Neural crest cell (in vitro differentiated cells): Measurements from ENCODE around the gene IQCK. TPM values are rescaled to one million over a fixed set of nuclear protein-coding genes. Genes with fewer than 3 reads are reported as not detected.

ENCODE experiments used
- DNase-seq: peaks from one replicate; pipeline ENCODE4 v3.0.0; 2021; ENCODE audit warnings: low read depth, mixed read lengths, low spot score
- H3K27ac Mint-ChIP-seq: one replicate; pipeline ENCODE4 v1.8.0; 2021; ENCODE audit warnings: mild to moderate bottlenecking, mixed read lengths; ENCODE audit not compliant: unreplicated experiment
- H3K27me3 Mint-ChIP-seq: 2 replicates; pipeline ENCODE4 v1.8.0; 2021; ENCODE audit warnings: low read depth, mild to moderate bottlenecking, mixed read lengths
- H3K36me3 Mint-ChIP-seq: 2 replicates; pipeline ENCODE4 v1.8.0; 2021; ENCODE audit warnings: low read depth, mild to moderate bottlenecking, mixed read lengths
- H3K4me1 Mint-ChIP-seq: 2 replicates; pipeline ENCODE4 v1.8.0; 2021; ENCODE audit warnings: mixed read lengths
- H3K4me3 Mint-ChIP-seq: one replicate; pipeline ENCODE4 v1.8.0; 2021; ENCODE audit warnings: mild to moderate bottlenecking, mixed read lengths
- H3K9me3 Mint-ChIP-seq: 2 replicates; pipeline ENCODE4 v1.8.0; 2021; ENCODE audit warnings: mixed read lengths
- total RNA-seq: library from RNA; stranded (reverse); gene quantifications from 2 replicates; pipeline ENCODE4 v1.2.1, GENCODE V29; 2021
- TF ChIP-seq, protein P1 (sequence below): fragments of 200-600 bp; sonication (generic); conservative IDR thresholded peaks from 2 replicates; pipeline ENCODE4 v1.5.0; 2021; ENCODE audit warnings: antibody characterized with exemption, mild to moderate bottlenecking

IQCK gene
- total RNA-seq, 1 donor from 2014 or later: 23.7 TPM

DNA sequence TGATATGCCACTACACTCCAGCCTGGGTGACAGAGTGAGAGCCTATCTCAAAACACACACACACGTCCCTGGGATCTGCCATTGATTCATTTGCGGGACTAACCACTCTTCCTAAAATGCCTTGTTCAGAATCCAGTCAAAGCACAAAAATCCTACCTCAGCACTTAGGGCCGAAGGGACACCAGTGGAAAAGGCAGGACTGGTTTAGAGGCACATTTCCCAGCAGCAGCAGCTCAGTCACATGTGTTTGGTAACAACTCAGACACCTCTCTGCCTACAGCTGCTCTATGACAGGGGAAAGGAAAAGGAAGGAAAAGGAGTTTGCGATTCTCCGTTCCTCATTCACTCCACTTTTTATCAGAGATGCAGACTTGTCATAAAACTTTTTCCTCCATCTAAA is 12.2 kb upstream of the IQCK start:
- H3K4me3 Mint-ChIP-seq: no peak overlapping the region
- TF ChIP-seq, protein P1, sequence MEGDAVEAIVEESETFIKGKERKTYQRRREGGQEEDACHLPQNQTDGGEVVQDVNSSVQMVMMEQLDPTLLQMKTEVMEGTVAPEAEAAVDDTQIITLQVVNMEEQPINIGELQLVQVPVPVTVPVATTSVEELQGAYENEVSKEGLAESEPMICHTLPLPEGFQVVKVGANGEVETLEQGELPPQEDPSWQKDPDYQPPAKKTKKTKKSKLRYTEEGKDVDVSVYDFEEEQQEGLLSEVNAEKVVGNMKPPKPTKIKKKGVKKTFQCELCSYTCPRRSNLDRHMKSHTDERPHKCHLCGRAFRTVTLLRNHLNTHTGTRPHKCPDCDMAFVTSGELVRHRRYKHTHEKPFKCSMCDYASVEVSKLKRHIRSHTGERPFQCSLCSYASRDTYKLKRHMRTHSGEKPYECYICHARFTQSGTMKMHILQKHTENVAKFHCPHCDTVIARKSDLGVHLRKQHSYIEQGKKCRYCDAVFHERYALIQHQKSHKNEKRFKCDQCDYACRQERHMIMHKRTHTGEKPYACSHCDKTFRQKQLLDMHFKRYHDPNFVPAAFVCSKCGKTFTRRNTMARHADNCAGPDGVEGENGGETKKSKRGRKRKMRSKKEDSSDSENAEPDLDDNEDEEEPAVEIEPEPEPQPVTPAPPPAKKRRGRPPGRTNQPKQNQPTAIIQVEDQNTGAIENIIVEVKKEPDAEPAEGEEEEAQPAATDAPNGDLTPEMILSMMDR: no peak
- DNase-seq: no peak
- peaks cover 7% of the 10 kb centered on the region for H3K4me1 Mint-ChIP-seq
- H3K9me3 Mint-ChIP-seq: no peaks in the 10 kb centered on the region
- H3K36me3 Mint-ChIP-seq: peaks cover 34% of the 10 kb centered on the region
- H3K27me3 Mint-ChIP-seq: no peaks in the 10 kb centered on the region
- H3K27ac Mint-ChIP-seq: no peak overlapping the region

DNA sequence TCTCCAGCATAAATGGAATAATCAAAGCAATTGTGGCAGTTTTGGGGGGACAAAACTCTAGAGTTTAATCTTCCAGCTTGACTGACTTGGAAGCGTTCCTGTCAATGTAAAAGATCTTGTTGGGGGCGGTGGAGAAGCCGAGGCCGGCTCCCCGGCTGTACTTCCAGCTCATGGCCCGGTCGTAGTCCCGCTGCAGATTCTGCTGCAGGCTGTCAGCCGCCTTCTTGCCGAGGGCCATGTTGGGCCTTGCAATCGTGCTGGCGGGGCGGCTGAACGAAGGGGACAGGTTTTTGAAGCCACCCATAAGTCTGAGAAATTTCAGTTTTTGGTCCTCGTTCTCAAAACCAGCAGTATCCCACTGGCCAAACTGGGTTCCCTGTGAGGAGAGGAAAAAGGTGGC is 11.2 kb upstream of the IQCK start:
- no peaks in the 10 kb centered on the region for H3K27me3 Mint-ChIP-seq

DNA sequence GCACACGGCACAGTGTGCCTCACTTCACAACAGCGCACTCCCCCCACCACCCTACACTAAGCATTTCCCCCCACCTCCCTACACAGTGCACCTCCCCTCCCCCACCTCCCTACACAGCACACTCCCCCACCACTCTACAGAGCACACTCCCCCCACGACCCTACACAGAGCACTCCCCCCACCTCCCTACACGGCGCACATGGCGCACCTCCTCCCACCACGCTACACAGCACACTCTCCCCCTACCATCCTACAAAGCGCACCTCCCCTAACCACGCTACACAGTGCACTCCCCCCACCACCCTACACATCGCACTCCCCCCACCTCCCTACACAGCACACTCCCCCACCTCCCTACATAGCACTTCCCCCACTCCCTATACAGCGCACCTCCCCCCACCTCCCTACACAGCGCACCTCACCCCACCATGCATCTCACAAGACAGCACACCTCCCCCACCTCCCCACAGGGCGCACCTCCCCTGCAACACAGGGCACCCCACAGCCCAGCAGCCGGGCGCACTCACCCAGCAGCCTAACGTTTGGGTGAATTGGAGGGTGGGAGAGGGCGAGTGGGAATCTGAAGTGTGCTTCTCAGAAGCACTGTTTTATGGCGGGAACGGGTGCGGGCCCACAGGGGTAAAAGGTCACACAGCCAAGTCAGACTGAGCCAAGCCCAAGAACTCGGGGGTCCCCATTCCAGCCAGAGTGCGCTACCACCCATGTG is 10.3 kb upstream of the IQCK start:
- DNase-seq: no peak
- H3K4me3 Mint-ChIP-seq: no peak overlapping the region
- peaks cover 13% of the 10 kb centered on the region for H3K4me1 Mint-ChIP-seq
- TF ChIP-seq, protein P1: no peak
- no peaks in the 10 kb centered on the region for H3K27me3 Mint-ChIP-seq
- H3K9me3 Mint-ChIP-seq: no peaks in the 10 kb centered on the region
- no peak overlapping the region for H3K27ac Mint-ChIP-seq
- peaks cover 34% of the 10 kb centered on the region for H3K36me3 Mint-ChIP-seq

More for the DNA sequence above, 11.2 kb upstream of the IQCK start:
- Mint-ChIP-seq H3K36me3 (peaks cover 35% of the 10 kb centered on the region), H3K27ac (no peak overlapping the region), H3K4me3 (no peak overlapping the region), H3K9me3 (no peaks in the 10 kb centered on the region), H3K4me1 (peaks cover 12% of the 10 kb centered on the region)
- DNase-seq: no peak
- TF ChIP-seq, protein P1: no peak

DNA sequence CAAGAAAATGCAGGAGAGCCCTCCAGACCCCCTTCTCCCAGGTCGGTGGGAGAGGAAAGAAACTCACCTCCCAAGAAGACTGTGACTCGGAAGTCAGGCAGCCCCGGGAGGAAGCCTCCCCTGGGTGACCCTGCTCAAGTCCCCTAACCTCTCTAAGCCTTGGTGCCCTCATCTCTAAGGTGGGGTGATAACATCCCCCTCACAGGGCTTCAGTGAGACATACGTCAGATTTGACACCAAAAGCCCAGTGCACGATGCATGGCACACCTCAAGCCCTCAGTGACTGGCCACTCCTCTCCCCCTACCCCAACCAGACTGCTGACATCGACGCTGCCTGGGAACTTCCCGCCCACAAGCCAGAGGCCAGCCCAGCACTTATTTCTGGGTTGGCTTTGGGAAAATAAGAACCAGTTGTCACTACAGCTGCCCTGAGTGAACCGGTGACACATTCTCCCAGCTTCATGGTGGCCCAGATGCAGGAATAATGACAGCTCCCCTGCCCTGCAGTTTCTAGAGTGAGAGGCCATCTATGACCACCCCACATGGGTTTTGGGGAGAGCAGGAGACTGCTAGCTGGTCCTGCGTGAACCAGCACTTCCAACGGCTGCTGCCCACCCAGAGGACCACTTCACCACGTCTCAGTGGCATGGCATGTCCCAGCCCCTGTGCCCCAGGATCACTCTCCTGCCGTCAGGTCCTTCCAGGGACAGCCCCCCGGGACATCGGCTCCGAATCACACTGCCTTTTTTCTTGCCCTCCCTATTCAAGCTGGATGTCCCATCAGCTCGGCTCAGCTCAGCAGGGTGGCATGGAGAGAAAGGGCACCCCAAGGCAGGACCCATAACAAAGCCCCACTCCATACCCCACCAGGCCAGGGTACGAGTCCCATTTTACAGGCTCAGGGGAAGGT is 9.5 kb upstream of the IQCK start:
- Mint-ChIP-seq H3K36me3 (peaks cover 35% of the 10 kb centered on the region), H3K4me3 (no peak overlapping the region), H3K9me3 (no peaks in the 10 kb centered on the region), H3K27me3 (no peaks in the 10 kb centered on the region), H3K27ac (peak overlapping the region; percentile 35), H3K4me1 (peaks cover 13% of the 10 kb centered on the region)
- TF ChIP-seq, protein P1: no peak
- DNase-seq: no peak

DNA sequence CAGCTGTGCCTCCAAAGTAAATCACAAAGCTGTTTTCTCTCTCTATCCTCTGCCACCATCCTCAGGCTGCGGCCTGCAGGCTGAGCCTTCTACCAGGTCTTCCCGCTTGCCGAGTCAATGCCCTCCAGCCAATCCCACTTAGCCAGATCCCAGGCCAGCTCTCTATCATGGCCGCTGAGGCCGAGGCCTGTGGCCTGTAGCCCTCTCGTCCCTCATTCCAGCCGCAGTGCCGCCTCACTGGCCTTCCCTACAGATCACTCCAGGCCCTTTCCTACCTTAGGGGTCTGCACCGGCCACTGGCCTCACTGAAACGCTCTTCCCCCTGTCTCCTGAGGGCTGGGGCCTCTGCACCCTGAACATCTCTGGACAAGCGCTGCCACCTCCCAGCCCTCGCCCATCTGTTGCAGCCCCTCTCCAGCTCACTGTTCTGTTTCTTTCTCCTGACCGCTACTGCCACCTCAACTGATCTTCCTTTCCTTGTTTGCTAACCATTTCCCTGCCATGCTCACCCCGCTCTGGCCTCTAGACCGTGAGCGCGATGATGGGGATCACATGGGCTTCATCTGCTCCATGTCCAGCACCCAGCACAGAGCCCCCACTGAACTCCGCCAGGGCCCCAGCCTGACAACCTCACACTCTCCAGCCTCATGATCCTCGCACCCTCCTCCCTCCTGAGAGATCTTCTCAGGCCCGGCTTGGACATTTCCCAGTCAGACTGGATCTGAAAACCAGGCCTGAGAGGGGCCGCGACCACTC is 8.5 kb upstream of the IQCK start:
- peaks cover 36% of the 10 kb centered on the region for H3K36me3 Mint-ChIP-seq
- H3K27ac Mint-ChIP-seq: no peak overlapping the region

More for the DNA sequence above, 8.5 kb upstream of the IQCK start:
- no peaks in the 10 kb centered on the region for H3K27me3 Mint-ChIP-seq
- DNase-seq: no peak
- H3K4me1 Mint-ChIP-seq: peaks cover 13% of the 10 kb centered on the region
- TF ChIP-seq, protein P1: no peak
- no peaks in the 10 kb centered on the region for H3K9me3 Mint-ChIP-seq
- peak overlapping the region; percentile 2 for H3K4me3 Mint-ChIP-seq
